OCI-LY7 (cell line): ENCODE data around the gene HES2. TPM values are rescaled to one million over a fixed set of nuclear protein-coding genes. Genes with fewer than 3 reads are reported as not detected.

ENCODE experiments used
- BruUV-seq: library from RNA; stranded (reverse); fragments of 400-500 nt; replicated peaks from 2 replicates; lab custom pipeline; 2021; lab: Mats Ljungman, UMichigan
- CTCF ChIA-PET: fragments of 300-600 bp; sonication (Branson Sonifier 250); formaldehyde crosslinking; loops from one replicate; lab custom pipeline; 2022; ENCODE audit warnings: antibody characterized with exemption; ENCODE audit not compliant: unreplicated experiment; lab: Charles Lee
- POLR2A ChIA-PET: fragments of 300-600 bp; sonication (Branson Sonifier 250); formaldehyde crosslinking; loops from one replicate; lab custom pipeline; 2022; ENCODE audit warnings: antibody characterized with exemption; lab: Charles Lee
- DNase-seq: peaks from one replicate; pipeline ENCODE4 v3.0.0-alpha.2; 2015; ENCODE audit warnings: low spot score
- H2AFZ ChIP-seq: fragments of 200-600 bp; sonication (generic), shearing (Covaris generic); 2 replicates; pipeline ENCODE4 v1.6.1; 2014; ENCODE audit warnings: mild to moderate bottlenecking, antibody characterized with exemption, low read length, moderate library complexity
- H3K27ac ChIP-seq: fragments of 200-600 bp; sonication (generic); 2 replicates; pipeline ENCODE4 v1.5.1; 2014; ENCODE audit warnings: mixed run types, low read depth, mild to moderate bottlenecking, moderate library complexity, low read length, inconsistent platforms; ENCODE audit not compliant: poor library complexity, severe bottlenecking
- H3K36me3 ChIP-seq: fragments of 200-600 bp; sonication (generic); 2 replicates; pipeline ENCODE4 v1.6.1; 2014; ENCODE audit warnings: mild to moderate bottlenecking, antibody characterized with exemption, low read length, moderate library complexity, mixed read lengths; ENCODE audit not compliant: insufficient read depth
- H3K4me1 ChIP-seq: fragments of 200-600 bp; sonication (generic); 2 replicates; pipeline ENCODE4 v1.5.1; 2014; ENCODE audit warnings: mild to moderate bottlenecking, low read length; ENCODE audit not compliant: insufficient read depth, poor library complexity, severe bottlenecking
- H3K4me2 ChIP-seq: fragments of 200-600 bp; sonication (generic); 2 replicates; pipeline ENCODE4 v1.6.1; 2014; ENCODE audit warnings: mild to moderate bottlenecking, low read length
- H3K4me3 ChIP-seq: fragments of 200-600 bp; sonication (generic); 2 replicates; pipeline ENCODE4 v1.5.1; 2014; ENCODE audit warnings: mild to moderate bottlenecking, low read depth, low read length; ENCODE audit not compliant: poor library complexity, severe bottlenecking
- H3K79me2 ChIP-seq: fragments of 200-600 bp; sonication (generic); 2 replicates; pipeline ENCODE4 v1.6.1; 2016; ENCODE audit warnings: low read depth, mild to moderate bottlenecking, low read length, moderate library complexity, mixed read lengths; ENCODE audit not compliant: insufficient read depth
- H3K9me2 ChIP-seq: fragments of 200-600 bp; sonication (generic); 2 replicates; pipeline ENCODE4 v1.6.1; 2016; ENCODE audit warnings: mild to moderate bottlenecking, low read length, mixed read lengths; ENCODE audit not compliant: insufficient read depth
- H3K9me3 ChIP-seq: fragments of 200-600 bp; sonication (generic); 2 replicates; pipeline ENCODE4 v1.6.1; 2014; ENCODE audit warnings: mild to moderate bottlenecking, mixed run types, low read length, mixed read lengths
- H4K20me1 ChIP-seq: fragments of 200-600 bp; sonication (generic); 2 replicates; pipeline ENCODE4 v1.6.1; 2014; ENCODE audit warnings: mild to moderate bottlenecking, antibody characterized with exemption, low read length, moderate library complexity, mixed read lengths; ENCODE audit not compliant: insufficient read depth
- CTCF ChIP-seq: fragments of 200-600 bp; sonication (generic); conservative IDR thresholded peaks from 2 replicates; pipeline ENCODE4 v1.5.1; 2014; ENCODE audit warnings: mild to moderate bottlenecking, antibody characterized with exemption, low read length, moderate library complexity, mixed read lengths
- EZH2phosphoT487 ChIP-seq: fragments of 200-600 bp; sonication (generic); IDR thresholded peaks from 2 replicates; pipeline ENCODE4 v1.6.1; 2018; ENCODE audit warnings: low read depth, borderline replicate concordance, mild to moderate bottlenecking, mixed run types, antibody characterized with exemption, low read length, moderate library complexity, mixed read lengths
- intact Hi-C: fragments of 100-400 bp; cut with micrococcal nuclease; formaldehyde crosslinking; loops from one replicate; pipeline ENCODE4 v1.10.0; 2022; ENCODE audit not compliant: unreplicated experiment
- total RNA-seq, 2 experiments: library from RNA; depleted of rRNA in 1 of 2; stranded (reverse); fragments of >200 nt in 1 of 2; shearing (Covaris generic) in 1 of 2; gene quantifications; 2 replicates each; pipeline ENCODE4 v1.2.3, GENCODE V29; 2014 to 2022

Gene HES2
- total RNA-seq, 2 experiments from 2014 or later = not detected

GRCh38 chr1:6464514-6464836 is 44.8 kb upstream of the HES2 start:
- Histone ChIP-seq H3K36me3 (no peaks in the 10 kb centered on the region), H3K79me2 (no peaks in the 10 kb centered on the region), H3K4me1 (no peaks in the 10 kb centered on the region), H3K4me2 (no peak overlapping the region), H2AFZ (no peak overlapping the region), H3K4me3 (no peak overlapping the region), H4K20me1 (no peaks in the 10 kb centered on the region), H3K27ac (no peak overlapping the region), H3K9me2 (no peaks in the 10 kb centered on the region), H3K9me3 (no peaks in the 10 kb centered on the region)
- DNase-seq = no peak
- TF ChIP-seq EZH2phosphoT487 (no peak), CTCF (no peak)
- intact Hi-C loops = no loop called here
- CTCF ChIA-PET = no interaction called here
- POLR2A ChIA-PET = interaction anchor here (0.6 kb wide), 1 partner anchor 84 kb away, joined by 4 read pairs; no protein-coding TSS in a partner anchor
- no TSS peak for BruUV-seq

DNA sequence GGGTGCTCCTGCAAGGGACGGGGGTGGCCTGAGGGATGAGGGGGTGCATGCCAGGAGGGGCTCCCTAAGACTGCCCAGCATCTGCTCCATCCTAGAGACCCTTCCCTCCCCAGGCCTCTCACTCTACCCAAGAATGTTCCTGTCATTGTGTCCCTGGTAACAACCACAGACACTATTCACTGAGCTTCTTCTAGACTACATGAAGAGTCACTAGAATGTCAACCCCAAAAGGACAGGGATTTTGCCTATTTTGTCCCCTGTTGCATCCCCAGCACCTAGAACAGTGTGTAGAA is 43.3 kb upstream of the HES2 start:
- no peaks in the 10 kb centered on the region for H3K79me2 ChIP-seq
- POLR2A ChIA-PET = no interaction called here
- H3K9me3 ChIP-seq = no peaks in the 10 kb centered on the region
- no TSS peak for BruUV-seq
- H3K4me3 ChIP-seq = no peak overlapping the region
- H3K4me2 ChIP-seq = no peak overlapping the region
- H3K36me3 ChIP-seq = no peaks in the 10 kb centered on the region
- CTCF ChIA-PET = no interaction called here
- H3K9me2 ChIP-seq = no peaks in the 10 kb centered on the region
- intact Hi-C loops = no loop called here
- H2AFZ ChIP-seq = no peak overlapping the region
- H4K20me1 ChIP-seq = no peaks in the 10 kb centered on the region
- TF ChIP-seq CTCF = no peak
- no peak for TF ChIP-seq EZH2phosphoT487
- H3K27ac ChIP-seq = no peak overlapping the region
- H3K4me1 ChIP-seq = no peaks in the 10 kb centered on the region
- no peak for DNase-seq

GRCh38 chr1:6462412-6463119 is 42.8 kb upstream of the HES2 start:
- no peaks in the 10 kb centered on the region for H3K79me2 ChIP-seq
- no peaks in the 10 kb centered on the region for H3K4me1 ChIP-seq
- no peak overlapping the region for H3K4me2 ChIP-seq
- ChIA-PET CTCF (no interaction called here), POLR2A (no interaction called here)
- intact Hi-C loops = no loop called here
- H3K9me2 ChIP-seq = no peaks in the 10 kb centered on the region
- H4K20me1 ChIP-seq = no peaks in the 10 kb centered on the region
- no peak overlapping the region for H3K4me3 ChIP-seq
- BruUV-seq = no TSS peak
- H3K36me3 ChIP-seq = no peaks in the 10 kb centered on the region
- no peak for DNase-seq
- H2AFZ ChIP-seq = no peak overlapping the region
- no peaks in the 10 kb centered on the region for H3K9me3 ChIP-seq
- TF ChIP-seq EZH2phosphoT487 (no peak), CTCF (no peak)
- no peak overlapping the region for H3K27ac ChIP-seq
